CD8-positive, alpha-beta memory T cell (primary cell): Measurements from ENCODE around the gene ARHGAP8. TPM values are rescaled to one million over a fixed set of nuclear protein-coding genes. Genes with fewer than 3 reads are reported as not detected.

Experiments
- CTCF ChIA-PET: fragments of 350-600 bp; sonication (Branson Sonifier 250); formaldehyde crosslinking; loops from one replicate; lab custom pipeline; 2021; ENCODE audit warnings: antibody characterized with exemption; lab: Charles Lee
- POLR2A ChIA-PET: fragments of 350-600 bp; sonication (Branson Sonifier 250); formaldehyde crosslinking; loops from one replicate; lab custom pipeline; 2021; ENCODE audit warnings: antibody characterized with exemption; lab: Charles Lee
- DNase-seq, 5 donors: peaks; one replicate each; pipeline versions ENCODE4 v3.0.0 to v3.0.0-alpha.2; 2020 to 2022; ENCODE audit warnings: mixed read lengths in 1 of 5
- H3K27ac ChIP-seq: one replicate; pipeline ENCODE4 v1.7.0; 2013; ENCODE audit warnings: low read depth, mild to moderate bottlenecking, low read length, moderate library complexity
- H3K27me3 ChIP-seq: 2 replicates; pipeline ENCODE4 v1.7.0; 2013; ENCODE audit warnings: low read length, mild to moderate bottlenecking; ENCODE audit not compliant: insufficient read depth, poor library complexity, severe bottlenecking
- H3K36me3 ChIP-seq: 2 replicates; pipeline ENCODE4 v1.7.0; 2013; ENCODE audit warnings: mild to moderate bottlenecking, low read length, moderate library complexity; ENCODE audit not compliant: insufficient read depth
- H3K4me1 ChIP-seq: 2 replicates; pipeline ENCODE4 v1.7.0; 2013; ENCODE audit warnings: mild to moderate bottlenecking, low read length, moderate library complexity; ENCODE audit not compliant: insufficient read depth
- H3K4me3 ChIP-seq: 2 replicates; pipeline ENCODE4 v1.7.0; 2013; ENCODE audit warnings: mild to moderate bottlenecking, low read length
- H3K9me3 ChIP-seq: 2 replicates; pipeline ENCODE4 v1.7.0; 2013; ENCODE audit warnings: mild to moderate bottlenecking, low read length
- H3K27ac Mint-ChIP-seq, 8 donors: one replicate each; pipeline ENCODE4 v1.8.0; 2020 to 2021; ENCODE audit warnings: mixed read lengths in 8 of 8, mild to moderate bottlenecking in 6 of 8, inconsistent platforms in 3 of 8, moderate library complexity in 3 of 8
- H3K27me3 Mint-ChIP-seq, 2 donors: one replicate each; pipeline ENCODE4 v1.8.0; 2020 to 2021; ENCODE audit warnings: mixed read lengths in 2 of 2, mild to moderate bottlenecking in 1 of 2, moderate library complexity in 1 of 2
- H3K36me3 Mint-ChIP-seq, 3 donors: one replicate each; pipeline ENCODE4 v1.8.0; 2020 to 2021; ENCODE audit warnings: mixed read lengths in 3 of 3, inconsistent platforms in 1 of 3, mild to moderate bottlenecking in 1 of 3
- H3K4me1 Mint-ChIP-seq, 3 donors: one replicate each; pipeline ENCODE4 v1.8.0; 2020 to 2021; ENCODE audit warnings: mixed read lengths in 3 of 3, inconsistent platforms in 1 of 3, mild to moderate bottlenecking in 1 of 3
- H3K4me3 Mint-ChIP-seq, 7 donors: one replicate each; pipeline ENCODE4 v1.8.0; 2020 to 2021; ENCODE audit warnings: mixed read lengths in 7 of 7, mild to moderate bottlenecking in 6 of 7, moderate library complexity in 4 of 7, inconsistent platforms in 2 of 7
- H3K9me3 Mint-ChIP-seq, 5 donors: one replicate each; pipeline ENCODE4 v1.8.0; 2020 to 2022; ENCODE audit warnings: mixed read lengths in 5 of 5, mild to moderate bottlenecking in 3 of 5, moderate library complexity in 2 of 5, inconsistent platforms in 1 of 5
- polyA plus RNA-seq: library from polyadenylated mRNA; unstranded; fragments of 300-500 nt; fragmentation: Illumina TruSeq; gene quantifications from one replicate; pipeline ENCODE4 v1.2.3, GENCODE V29; 2021
- total RNA-seq, 2 experiments: library from RNA; stranded (reverse); gene quantifications; one replicate each; pipeline ENCODE4 v1.2.3, GENCODE V29; 2021

Gene ARHGAP8
- total and polyA plus RNA-seq, 3 experiments from 2014 or later, result 0.42 to 0.49 TPM; not detected in 1

GRCh38 chr22:44907765-44908737 lies 155.7 kb downstream of the ARHGAP8 start:
- H3K36me3 Mint-ChIP-seq, result peaks cover 0 to 7% (median 0%) of the 10 kb centered on the region in 3 donors
- ChIA-PET POLR2A (no interaction called here), CTCF (no interaction called here)
- Histone ChIP-seq H3K27me3 (no peaks in the 10 kb centered on the region), H3K36me3 (no peaks in the 10 kb centered on the region), H3K27ac (no peak overlapping the region), H3K4me1 (no peaks in the 10 kb centered on the region), H3K9me3 (no peaks in the 10 kb centered on the region), H3K4me3 (no peak overlapping the region)
- no peak overlapping the region for H3K27ac Mint-ChIP-seq
- peaks cover 5 to 17% (median 11%) of the 10 kb centered on the region in 5 donors for H3K9me3 Mint-ChIP-seq
- no peak for DNase-seq
- peaks cover 22 to 61% of the 10 kb centered on the region in 2 donors for H3K27me3 Mint-ChIP-seq
- H3K4me3 Mint-ChIP-seq, result no peak overlapping the region
- no peaks in the 10 kb centered on the region for H3K4me1 Mint-ChIP-seq

- no peaks in the 10 kb centered on the region for H3K4me1 ChIP-seq
- H3K27ac Mint-ChIP-seq, result no peak overlapping the region
- DNase-seq, result no peak
- no peak overlapping the region for H3K27ac ChIP-seq
- peaks cover 5 to 16% (median 11%) of the 10 kb centered on the region in 5 donors for H3K9me3 Mint-ChIP-seq
- H3K27me3 Mint-ChIP-seq, result peaks cover 22 to 52% of the 10 kb centered on the region in 2 donors
- H3K27me3 ChIP-seq, result no peaks in the 10 kb centered on the region
- no peaks in the 10 kb centered on the region for H3K4me1 Mint-ChIP-seq
- H3K36me3 Mint-ChIP-seq, result peaks cover 0 to 7% (median 0%) of the 10 kb centered on the region in 3 donors
- no peak overlapping the region for H3K4me3 Mint-ChIP-seq
- no peak overlapping the region for H3K4me3 ChIP-seq
- H3K9me3 ChIP-seq, result no peaks in the 10 kb centered on the region
- POLR2A ChIA-PET, result no interaction called here
- no peaks in the 10 kb centered on the region for H3K36me3 ChIP-seq
- CTCF ChIA-PET, result no interaction called here
These were observed 156.9 kb downstream of the ARHGAP8 start for GRCh38 chr22:44909241-44909640.

Other genes starting within 250 kb of the ARHGAP8 start
- gene PRR5, start 50.4 kb upstream of the ARHGAP8 start, total RNA-seq, result 10 to 100 TPM; 26.4 to 29.9 TPM
- gene PRR5, start 50.4 kb upstream of the ARHGAP8 start, polyA plus RNA-seq, result 175 TPM